HCT116 (cell line): ENCODE measurements around the gene RPN1. TPM values are rescaled to one million over a fixed set of nuclear protein-coding genes. Genes with fewer than 3 reads are reported as not detected.

Experiments used
- ATAC-seq: fragments of 200-7000 bp; cut with Tn5 transposase; 2 replicates; pipeline ENCODE4 v1.9.1; 2020; ENCODE audit warnings: mild to moderate bottlenecking, moderate library complexity
- BruUV-seq: library from RNA; stranded (reverse); fragments of 400-500 nt; replicated peaks from 2 replicates; lab custom pipeline; 2021; lab: Mats Ljungman, UMichigan
- CTCF ChIA-PET: fragments of 300-600 bp; sonication (Branson Sonifier 250); formaldehyde crosslinking; loops from one replicate; lab custom pipeline; 2021; ENCODE audit warnings: antibody characterized with exemption; lab: Charles Lee
- POLR2A ChIA-PET: fragments of 300-600, 350-600 bp; sonication (Branson Sonifier 250); formaldehyde crosslinking; loops from one replicate; lab custom pipeline; 2021; ENCODE audit warnings: antibody characterized with exemption; lab: Charles Lee
- RAD21 ChIA-PET, 2 experiments: fragments of 300-600 bp; sonication (Branson Sonifier 250); formaldehyde crosslinking; loops; one replicate each; lab custom pipeline; 2023; ENCODE audit warnings: low total read pairs in 2 of 2; ENCODE audit not compliant: uncharacterized antibody in 2 of 2, unreplicated experiment in 2 of 2, low non-redundant PET in 1 of 2; lab: Charles Lee
- DNase-seq: peaks from one replicate; pipeline ENCODE4 v3.0.0-alpha.2; 2010; ENCODE audit warnings: low read depth, low spot score
- H2AFZ ChIP-seq: fragments of 200-600 bp; shearing (Covaris generic), sonication (generic); 2 replicates; pipeline ENCODE4 v1.6.1; 2017; ENCODE audit warnings: low read depth, mixed run types, mixed read lengths, antibody characterized with exemption, low read length; ENCODE audit not compliant: poor library complexity, severe bottlenecking
- H3K27ac ChIP-seq: 2 replicates; pipeline ENCODE4 v1.5.1; 2012; ENCODE audit warnings: low read depth, low read length
- H3K27me3 ChIP-seq: fragments of 200-600 bp; sonication (generic); 2 replicates; pipeline ENCODE4 v1.6.1; 2016; ENCODE audit warnings: mixed run types, low read length, mixed read lengths; ENCODE audit not compliant: insufficient read depth
- H3K36me3 ChIP-seq, 2 experiments: fragments of 200-500 bp in 1 of 2; fragments of 200-600 bp in 1 of 2; sonication (Bioruptor generic) in 1 of 2; sonication (generic) in 1 of 2; 2 replicates each; pipeline versions ENCODE4 v1.5.1 to v1.6.1; 2014 to 2016; ENCODE audit warnings: low read length in 2 of 2, inconsistent platforms in 1 of 2, mixed read lengths in 1 of 2, mixed run types in 1 of 2; ENCODE audit not compliant: insufficient read depth in 2 of 2, control insufficient read depth in 1 of 2
- H3K4me1 ChIP-seq, 2 experiments: fragments of 200-600 bp in 1 of 2; sonication (generic) in 1 of 2; 2 replicates each; pipeline versions ENCODE4 v1.5.1 to v1.6.1; 2012 to 2017; ENCODE audit warnings: low read length in 2 of 2, inconsistent platforms in 1 of 2, mild to moderate bottlenecking in 1 of 2, mixed read lengths in 1 of 2, mixed run types in 1 of 2, moderate library complexity in 1 of 2; ENCODE audit not compliant: insufficient read depth in 2 of 2, control insufficient read depth in 1 of 2
- H3K4me2 ChIP-seq: fragments of 200-600 bp; sonication (generic); 2 replicates; pipeline ENCODE4 v1.6.1; 2017; ENCODE audit warnings: mixed run types, low read length, mixed read lengths
- H3K4me3 ChIP-seq, 2 experiments: fragments of 200-600 bp in 1 of 2; sonication (generic) in 1 of 2; replicated peaks in 1 of 2; 2 replicates each; pipeline ENCODE4 v1.5.1; 2011 to 2016; ENCODE audit warnings: low read length in 2 of 2, control low read depth in 1 of 2, low read depth in 1 of 2, mild to moderate bottlenecking in 1 of 2, mixed read lengths in 1 of 2, mixed run types in 1 of 2
- H3K79me2 ChIP-seq: fragments of 200-600 bp; sonication (generic); 2 replicates; pipeline ENCODE4 v1.6.1; 2017; ENCODE audit warnings: mild to moderate bottlenecking, mixed run types, low read length, moderate library complexity, mixed read lengths; ENCODE audit not compliant: insufficient read depth
- H3K9ac ChIP-seq: fragments of 200-600 bp; sonication (generic); 2 replicates; pipeline ENCODE4 v1.6.1; 2016; ENCODE audit warnings: low read length, mixed read lengths
- H3K9me2 ChIP-seq: fragments of 200-600 bp; sonication (generic), shearing (Covaris generic); 2 replicates; pipeline ENCODE4 v1.6.1; 2017; ENCODE audit warnings: mixed run types, mild to moderate bottlenecking, moderate library complexity; ENCODE audit not compliant: insufficient read depth
- H3K9me3 ChIP-seq, 2 experiments: fragments of 200-500 bp in 1 of 2; fragments of 200-600 bp in 1 of 2; sonication (Bioruptor generic) in 1 of 2; sonication (generic) in 1 of 2; 2 replicates each; pipeline ENCODE4 v1.6.1; 2014 to 2017; ENCODE audit warnings: low read length in 2 of 2, mixed read lengths in 2 of 2, inconsistent platforms in 1 of 2, low read depth in 1 of 2, mild to moderate bottlenecking in 1 of 2, mixed run types in 1 of 2, moderate library complexity in 1 of 2; ENCODE audit not compliant: control insufficient read depth in 1 of 2, insufficient read depth in 1 of 2
- H4K20me1 ChIP-seq: fragments of 200-600 bp; sonication (generic), shearing (Covaris generic); 2 replicates; pipeline ENCODE4 v1.6.1; 2017; ENCODE audit warnings: mixed run types, mild to moderate bottlenecking, moderate library complexity; ENCODE audit not compliant: insufficient read depth
- ATF3 ChIP-seq: IDR thresholded peaks from 2 replicates; pipeline ENCODE4 v1.6.1; 2012
- CBX3 ChIP-seq: IDR thresholded peaks from 2 replicates; pipeline ENCODE4 v1.6.1; 2012; ENCODE audit warnings: low read depth
- CEBPB ChIP-seq: IDR thresholded peaks from 2 replicates; pipeline ENCODE4 v1.6.1; 2012; ENCODE audit warnings: low read depth
- CTCF ChIP-seq, 3 experiments: fragments of 200-600 bp in 1 of 3; sonication (generic) in 1 of 3; IDR thresholded peaks in 2 of 3; conservative IDR thresholded peaks in 1 of 3; 2 replicates each; pipeline ENCODE4 v1.5.1; 2012 to 2017; ENCODE audit warnings: low read depth in 2 of 3, low read length in 2 of 3, antibody characterized with exemption in 1 of 3, borderline replicate concordance in 1 of 3, control low read depth in 1 of 3, mild to moderate bottlenecking in 1 of 3, mixed read lengths in 1 of 3, mixed run types in 1 of 3, moderate library complexity in 1 of 3; ENCODE audit not compliant: insufficient read depth in 1 of 3
- EZH2phosphoT487 ChIP-seq: fragments of 200-600 bp; IDR thresholded peaks from 2 replicates; pipeline ENCODE4 v1.6.1; 2018; ENCODE audit warnings: antibody characterized with exemption, borderline replicate concordance
- JUND ChIP-seq: IDR thresholded peaks from 2 replicates; pipeline ENCODE4 v1.6.1; 2012
- POLR2A ChIP-seq: IDR thresholded peaks from 2 replicates; pipeline ENCODE4 v1.7.0; 2011; ENCODE audit warnings: borderline replicate concordance; ENCODE audit not compliant: insufficient read depth, insufficient read length; ENCODE audit errors: extremely low read depth
- RAD21 ChIP-seq: IDR thresholded peaks from 2 replicates; pipeline ENCODE4 v1.6.1; 2012; ENCODE audit warnings: low read depth, mild to moderate bottlenecking
- REST ChIP-seq: IDR thresholded peaks from 2 replicates; pipeline ENCODE4 v1.6.1; 2012; ENCODE audit warnings: low read depth
- TCF7L2 ChIP-seq: IDR thresholded peaks from 2 replicates; pipeline ENCODE4 v1.7.0; 2011; ENCODE audit warnings: borderline replicate concordance, inconsistent platforms; ENCODE audit not compliant: insufficient read depth, insufficient read length; ENCODE audit errors: extremely low read depth
- intact Hi-C: fragments of 100-400 bp; cut with micrococcal nuclease; formaldehyde crosslinking; loops from 2 replicates; pipeline ENCODE4 v1.10.0; 2022
- total RNA-seq: library from RNA; stranded (reverse); gene quantifications from one replicate; pipeline ENCODE4 v1.2.1, GENCODE V29; 2021; ENCODE audit not compliant: unreplicated experiment

The RPN1 gene
- total RNA-seq, 1 experiment from 2014 or later: 218 TPM

GRCh38 chr3:128616516-128617269 lies 33.9 kb downstream of the RPN1 start:
- intact Hi-C loops: loop anchor here (2.0 kb wide), 1 partner anchor 178 kb away; no protein-coding TSS in a partner anchor
- Histone ChIP-seq H3K9ac (no peak overlapping the region), H3K79me2 (peaks cover 47% of the 10 kb centered on the region), H4K20me1 (no peaks in the 10 kb centered on the region; the same call in 1 of the 2 replicates), H3K27me3 (no peaks in the 10 kb centered on the region), H3K27ac (no peak overlapping the region), H3K9me3 (no peaks in the 10 kb centered on the region), H3K36me3 (peaks cover 23 to 27% of the 10 kb centered on the region in 2 experiments; a peak in 3 of 4 replicates), H3K4me1 (peaks cover 0 to 24% of the 10 kb centered on the region in 2 experiments; a peak in 2 of 4 replicates), H3K4me3 (no peak overlapping the region), H3K9me2 (no peaks in the 10 kb centered on the region), H2AFZ (no peak overlapping the region), H3K4me2 (no peak overlapping the region; the same call in 1 of the 2 replicates)
- POLR2A ChIA-PET: no interaction called here
- ATAC-seq: no peak
- CTCF ChIA-PET: no interaction called here
- no peak for DNase-seq
- RAD21 ChIA-PET: no interaction called here
- TF ChIP-seq REST (no peak), CEBPB (no peak), TCF7L2 (no peak), RAD21 (no peak), POLR2A (no peak), EZH2phosphoT487 (no peak), JUND (no peak), ATF3 (no peak), CTCF (IDR thresholded peaks at IDR 0.05 in 2 of 3, conservative IDR thresholded peaks at IDR 0.05 in 1 of 3; ENCODE audit: borderline replicate concordance in 1 of 3, insufficient read depth in 1 of 3, low read depth in 2 of 3, low read length in 2 of 3) (no peak), CBX3 (no peak)
- no TSS peak for BruUV-seq
